ENCODE measurements around the gene TBC1D26.
"Not testable (repeated sequence)": the region's sequence is repeated elsewhere in the genome, so short reads cannot be mapped to it uniquely, and the experiment has no call there.

The TBC1D26 gene

GRCh38 chr17:15731900-15732299 lies at the start of gene TBC1D26:
TBC1D26 (plus strand) TSS chr17:15732283; CDS start chr17:15735349, 3,066 bp downstream.
- H3K27me3 ChIP-seq; intact Hi-C loops (cut with DNase I; ENCODE audit: low total_unique reads); DNase-seq; H3K4me1 ChIP-seq; H3K27ac ChIP-seq; H3K36me3 ChIP-seq; H3K9me3 ChIP-seq; H3K4me3 ChIP-seq: not testable (repeated sequence)

GRCh38 chr17:15683135-15683534 lies 48.9 kb upstream of the TBC1D26 start:
- H3K27ac ChIP-seq; intact Hi-C loops (cut with DNase I; ENCODE audit: low total_unique reads); H3K27me3 ChIP-seq; H3K9me3 ChIP-seq; H3K36me3 ChIP-seq; DNase-seq; H3K4me3 ChIP-seq; H3K4me1 ChIP-seq: not testable (repeated sequence)

- H3K9me3 ChIP-seq; H3K36me3 ChIP-seq; H3K4me1 ChIP-seq; H3K27me3 ChIP-seq; intact Hi-C loops (cut with DNase I; ENCODE audit: low total_unique reads): not testable (repeated sequence)
- DNase-seq, result peak; percentile 72 to 85
- H3K4me3 ChIP-seq, result peak within 1 kb of the TSS; percentile 52 to 61
- peak within 1 kb of the TSS; percentile 31 to 41 for H3K27ac ChIP-seq
Measured at GRCh38 chr17:15683824-15684478, 48.1 kb upstream of the TBC1D26 start, which contains the start of gene TRIM16. TRIM16 (minus strand) TSS chr17:15684311; CDS start chr17:15651609, 32,702 bp downstream.

- H3K36me3 ChIP-seq; intact Hi-C loops (cut with DNase I; ENCODE audit: low total_unique reads): not testable (repeated sequence)
Measured at GRCh38 chr17:15687494-15687893, 44.6 kb upstream of the TBC1D26 start.

GRCh38 chr17:15698967-15699366 lies 33.1 kb upstream of the TBC1D26 start:
- H3K27me3 ChIP-seq; H3K4me1 ChIP-seq; intact Hi-C loops (cut with DNase I; ENCODE audit: low total_unique reads); DNase-seq; H3K9me3 ChIP-seq; H3K36me3 ChIP-seq: not testable (repeated sequence)
- H3K4me3 ChIP-seq, result peak overlapping the region; percentile 55 to 66
- peak overlapping the region; percentile 54 to 62 for H3K27ac ChIP-seq

More at GRCh38 chr17:15687494-15687893, 44.6 kb upstream of the TBC1D26 start:
- H3K4me3 ChIP-seq, H3K27ac ChIP-seq, H3K27me3 ChIP-seq, DNase-seq, H3K9me3 ChIP-seq, H3K4me1 ChIP-seq: not testable (repeated sequence)

- H3K4me3 ChIP-seq, result peak within 1 kb of the TSS; percentile 55 to 66
- peak; percentile 98 to 100 for DNase-seq
- H3K4me1 ChIP-seq; H3K9me3 ChIP-seq; intact Hi-C loops (cut with DNase I; ENCODE audit: low total_unique reads); H3K27me3 ChIP-seq; H3K36me3 ChIP-seq: not testable (repeated sequence)
- peak within 1 kb of the TSS; percentile 54 to 62 for H3K27ac ChIP-seq
Measured at GRCh38 chr17:15699413-15699924, 32.6 kb upstream of the TBC1D26 start, which contains the start of gene ZNF286A. ZNF286A (plus strand) TSS chr17:15699752; CDS start chr17:15700330, 578 bp downstream.

GRCh38 chr17:15699937-15700336 lies 32.1 kb upstream of the TBC1D26 start:
- H3K4me1 ChIP-seq; H3K36me3 ChIP-seq; H3K9me3 ChIP-seq; H3K27me3 ChIP-seq; intact Hi-C loops (cut with DNase I; ENCODE audit: low total_unique reads); DNase-seq: not testable (repeated sequence)
- Histone ChIP-seq H3K27ac (peak overlapping the region; percentile 54 to 62), H3K4me3 (peak overlapping the region; percentile 55 to 66)

GRCh38 chr17:15704239-15704638 lies 27.8 kb upstream of the TBC1D26 start:
- H3K27me3 ChIP-seq; H3K4me1 ChIP-seq; H3K27ac ChIP-seq; intact Hi-C loops (cut with DNase I; ENCODE audit: low total_unique reads); H3K4me3 ChIP-seq; H3K9me3 ChIP-seq; DNase-seq: not testable (repeated sequence)
- peaks cover 31 to 44% (median 44%) of the 10 kb centered on the region in 3 donors for H3K36me3 ChIP-seq

- DNase-seq; intact Hi-C loops (cut with DNase I; ENCODE audit: low total_unique reads); H3K4me1 ChIP-seq; H3K27ac ChIP-seq; H3K4me3 ChIP-seq; H3K27me3 ChIP-seq: not testable (repeated sequence)
- H3K36me3 ChIP-seq, result peaks cover 31 to 49% (median 44%) of the 10 kb centered on the region in 3 donors
- peaks cover 0 to 10% (median 0%) of the 10 kb centered on the region in 3 donors for H3K9me3 ChIP-seq
Measured at GRCh38 chr17:15704813-15705212, 27.3 kb upstream of the TBC1D26 start.

GRCh38 chr17:15708879-15709278 lies 23.2 kb upstream of the TBC1D26 start:
- Histone ChIP-seq H3K9me3 (peaks cover 0 to 24% (median 0%) of the 10 kb centered on the region in 3 donors), H3K36me3 (peaks cover 50 to 79% (median 58%) of the 10 kb centered on the region in 3 donors)
- H3K27ac ChIP-seq; intact Hi-C loops (cut with DNase I; ENCODE audit: low total_unique reads); DNase-seq; H3K27me3 ChIP-seq; H3K4me3 ChIP-seq; H3K4me1 ChIP-seq: not testable (repeated sequence)

GRCh38 chr17:15716601-15717563 lies 15.2 kb upstream of the TBC1D26 start:
- intact Hi-C loops (cut with DNase I; ENCODE audit: low total_unique reads); H3K27me3 ChIP-seq; H3K4me1 ChIP-seq; H3K27ac ChIP-seq; H3K4me3 ChIP-seq; DNase-seq: not testable (repeated sequence)
- Histone ChIP-seq H3K9me3 (peaks cover 0 to 60% (median 27%) of the 10 kb centered on the region in 3 donors), H3K36me3 (peaks cover 9 to 54% (median 44%) of the 10 kb centered on the region in 3 donors)

GRCh38 chr17:15730535-15730934 lies 1.5 kb upstream of the TBC1D26 start:
- DNase-seq; H3K4me1 ChIP-seq; H3K27me3 ChIP-seq; H3K9me3 ChIP-seq; intact Hi-C loops (cut with DNase I; ENCODE audit: low total_unique reads); H3K27ac ChIP-seq; H3K36me3 ChIP-seq; H3K4me3 ChIP-seq: not testable (repeated sequence)

GRCh38 chr17:15733174-15733789 lies 1.2 kb downstream of the TBC1D26 start:
- H3K9me3 ChIP-seq; H3K4me1 ChIP-seq; H3K36me3 ChIP-seq; DNase-seq; intact Hi-C loops (cut with DNase I; ENCODE audit: low total_unique reads); H3K4me3 ChIP-seq; H3K27me3 ChIP-seq; H3K27ac ChIP-seq: not testable (repeated sequence)
